ENCODE measurements around the gene SALL4. TPM values are rescaled to one million over a fixed set of nuclear protein-coding genes. Genes with fewer than 3 reads are reported as not detected.

Gene SALL4
- total and polyA plus RNA-seq, 8 donors, result under 0.01 to 2.8 (median 0.69) TPM; not detected in 4

DNA sequence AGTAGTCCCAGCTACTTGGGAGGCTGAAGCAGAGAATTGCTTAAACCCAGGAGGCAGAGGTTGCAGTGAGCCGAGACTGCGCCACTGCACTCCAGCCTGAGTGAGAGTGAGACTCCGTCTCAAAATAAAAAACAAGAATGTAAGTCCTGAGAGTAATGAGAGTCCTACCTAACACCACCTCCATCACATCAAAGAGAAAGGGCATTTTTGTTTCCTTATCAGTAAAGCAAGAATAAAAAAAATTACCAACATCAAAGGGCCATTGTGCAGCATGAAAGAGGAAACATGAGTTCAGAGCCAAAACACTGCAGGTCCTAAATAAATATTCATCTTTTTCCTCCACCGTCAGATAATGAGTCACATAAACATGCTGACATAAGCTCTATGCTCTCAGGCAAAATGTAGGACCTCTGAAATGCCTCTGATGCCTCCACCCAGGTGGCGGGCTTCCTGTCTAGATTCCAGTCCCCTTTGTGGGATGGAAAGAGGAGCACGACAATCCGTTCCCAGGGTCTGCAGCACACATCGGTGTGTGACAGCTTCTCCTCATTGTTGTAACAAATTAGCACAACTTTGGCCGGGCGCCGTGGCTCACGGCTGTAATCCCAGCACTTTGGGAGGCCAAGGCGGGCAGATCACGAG lies 41.3 kb downstream of the SALL4 start:
- H3K4me1 ChIP-seq, result peaks cover 12 to 66% (median 34%) of the 10 kb centered on the region in 4 donors
- WGBS, 5 donors, result 31 to 59% (median 40%) methylated on average over 13 to 14 of the region's 14 CpGs
- no peaks in the 10 kb centered on the region for H3K27me3 ChIP-seq
- H3K9me3 ChIP-seq, result no peaks in the 10 kb centered on the region
- peak in 1 of 2 donors; percentile 74 for DNase-seq
- TF ChIP-seq, protein P1, sequence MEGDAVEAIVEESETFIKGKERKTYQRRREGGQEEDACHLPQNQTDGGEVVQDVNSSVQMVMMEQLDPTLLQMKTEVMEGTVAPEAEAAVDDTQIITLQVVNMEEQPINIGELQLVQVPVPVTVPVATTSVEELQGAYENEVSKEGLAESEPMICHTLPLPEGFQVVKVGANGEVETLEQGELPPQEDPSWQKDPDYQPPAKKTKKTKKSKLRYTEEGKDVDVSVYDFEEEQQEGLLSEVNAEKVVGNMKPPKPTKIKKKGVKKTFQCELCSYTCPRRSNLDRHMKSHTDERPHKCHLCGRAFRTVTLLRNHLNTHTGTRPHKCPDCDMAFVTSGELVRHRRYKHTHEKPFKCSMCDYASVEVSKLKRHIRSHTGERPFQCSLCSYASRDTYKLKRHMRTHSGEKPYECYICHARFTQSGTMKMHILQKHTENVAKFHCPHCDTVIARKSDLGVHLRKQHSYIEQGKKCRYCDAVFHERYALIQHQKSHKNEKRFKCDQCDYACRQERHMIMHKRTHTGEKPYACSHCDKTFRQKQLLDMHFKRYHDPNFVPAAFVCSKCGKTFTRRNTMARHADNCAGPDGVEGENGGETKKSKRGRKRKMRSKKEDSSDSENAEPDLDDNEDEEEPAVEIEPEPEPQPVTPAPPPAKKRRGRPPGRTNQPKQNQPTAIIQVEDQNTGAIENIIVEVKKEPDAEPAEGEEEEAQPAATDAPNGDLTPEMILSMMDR (IDR thresholded peaks at IDR 0.05), result no peak
- peak in 2 of 3 donors; percentile 31 to 34 for TF ChIP-seq POLR2AphosphoS5 (IDR thresholded peaks at IDR 0.05)
- H3K36me3 ChIP-seq, result no peaks in the 10 kb centered on the region
- H3K27ac ChIP-seq, result peak overlapping the region; percentile 30 to 85 (median 72)
- intact Hi-C loops (cut with DNase I; ENCODE audit: low total_unique reads), result no loop called here
- no peak overlapping the region for H3K4me3 ChIP-seq

DNA sequence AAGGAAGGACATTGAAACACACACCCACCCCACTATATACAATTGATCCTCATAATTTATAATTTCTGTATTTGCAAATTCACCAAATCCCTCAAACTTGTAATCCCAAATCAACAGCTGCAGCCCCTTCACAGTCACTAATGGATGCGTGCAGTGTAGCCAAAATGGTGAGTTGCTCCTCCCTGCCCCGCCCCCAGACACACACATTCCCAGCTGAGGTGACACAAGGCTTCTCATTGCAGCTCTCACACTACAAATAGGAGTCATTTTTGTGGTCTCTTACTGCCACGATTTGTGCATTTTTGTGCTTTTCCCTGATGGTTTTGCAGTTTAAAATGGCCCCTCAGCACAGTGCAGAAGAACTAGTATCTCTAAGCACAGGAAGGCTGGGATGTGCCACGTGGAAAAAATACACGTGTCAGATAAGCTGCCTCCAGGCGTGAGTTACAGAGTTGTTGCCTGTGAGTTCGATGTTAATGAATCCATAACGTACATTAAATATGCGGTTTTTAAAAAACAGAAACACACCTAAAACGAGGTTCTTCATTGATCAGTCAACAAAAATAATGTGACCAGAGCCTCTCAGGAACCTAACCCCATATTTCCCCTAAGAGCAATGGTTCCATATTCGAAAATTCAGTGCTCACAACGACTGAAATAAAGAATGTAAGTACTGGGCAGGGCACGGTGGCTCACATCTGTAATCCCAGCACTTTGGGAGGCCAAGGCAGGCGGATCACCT lies 42.4 kb downstream of the SALL4 start:
- TF ChIP-seq POLR2AphosphoS5 (IDR thresholded peaks at IDR 0.05), result no peak
- TF ChIP-seq POLR2A (IDR thresholded peaks at IDR 0.05), result no peak
- TF ChIP-seq, protein P1 (IDR thresholded peaks at IDR 0.05), result no peak
- TF ChIP-seq EP300 (IDR thresholded peaks at IDR 0.05), result no peak
- DNase-seq, result no peak
- peaks cover 12 to 56% (median 31%) of the 10 kb centered on the region in 4 donors for H3K4me1 ChIP-seq
- WGBS, 5 donors, result 71 to 86% (median 76%) methylated on average over 14 of the region's 14 CpGs
- no peaks in the 10 kb centered on the region for H3K27me3 ChIP-seq
- peak overlapping the region in 2 of 5 donors; percentile 72 to 85 for H3K27ac ChIP-seq
- H3K9me3 ChIP-seq, result no peaks in the 10 kb centered on the region
- intact Hi-C loops (cut with DNase I; ENCODE audit: low total_unique reads), result no loop called here
- H3K36me3 ChIP-seq, result no peaks in the 10 kb centered on the region
- no peak overlapping the region for H3K4me3 ChIP-seq

DNA sequence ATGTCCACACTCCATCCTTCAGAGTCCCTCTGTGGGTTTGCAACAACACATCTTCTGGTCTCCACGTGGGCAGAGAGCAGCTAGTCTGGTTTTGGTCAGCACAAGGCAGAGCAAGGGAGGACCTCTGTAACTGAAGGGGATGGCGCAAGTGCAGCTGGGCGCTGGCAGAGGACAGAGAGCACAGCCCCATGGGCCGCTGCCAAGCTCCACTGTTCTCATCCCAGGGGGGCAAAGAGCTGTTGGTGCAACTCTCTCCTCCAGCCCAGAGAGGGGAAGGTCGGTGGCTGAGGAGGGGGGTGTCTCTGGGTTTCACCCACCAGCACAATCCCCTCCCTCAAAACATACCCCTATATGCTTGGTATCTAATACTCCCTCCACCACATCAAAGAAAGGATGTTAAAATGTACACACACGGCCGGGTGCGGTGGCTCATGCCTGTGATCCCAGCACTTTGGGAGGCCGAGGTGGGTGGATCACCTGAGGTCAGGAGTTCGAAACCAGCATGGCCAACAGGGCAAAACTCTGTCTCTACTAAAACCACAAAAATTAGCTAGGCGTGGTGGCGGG lies 43.3 kb downstream of the SALL4 start:
- WGBS, 5 donors, result 68 to 88% (median 72%) methylated on average over 8 to 12 of the region's 12 CpGs
- Histone ChIP-seq H3K36me3 (no peaks in the 10 kb centered on the region), H3K27me3 (no peaks in the 10 kb centered on the region), H3K9me3 (no peaks in the 10 kb centered on the region), H3K27ac (peak overlapping the region in 4 of 5 donors; percentile 19 to 49 (median 39)), H3K4me3 (no peak overlapping the region), H3K4me1 (peaks cover 12 to 54% (median 32%) of the 10 kb centered on the region in 4 donors)
- intact Hi-C loops (cut with DNase I; ENCODE audit: low total_unique reads), result no loop called here
- DNase-seq, result no peak
- TF ChIP-seq, protein P1 (IDR thresholded peaks at IDR 0.05), result no peak
- TF ChIP-seq POLR2A (IDR thresholded peaks at IDR 0.05) (no peak), POLR2AphosphoS5 (IDR thresholded peaks at IDR 0.05) (no peak), EP300 (IDR thresholded peaks at IDR 0.05) (no peak)

DNA sequence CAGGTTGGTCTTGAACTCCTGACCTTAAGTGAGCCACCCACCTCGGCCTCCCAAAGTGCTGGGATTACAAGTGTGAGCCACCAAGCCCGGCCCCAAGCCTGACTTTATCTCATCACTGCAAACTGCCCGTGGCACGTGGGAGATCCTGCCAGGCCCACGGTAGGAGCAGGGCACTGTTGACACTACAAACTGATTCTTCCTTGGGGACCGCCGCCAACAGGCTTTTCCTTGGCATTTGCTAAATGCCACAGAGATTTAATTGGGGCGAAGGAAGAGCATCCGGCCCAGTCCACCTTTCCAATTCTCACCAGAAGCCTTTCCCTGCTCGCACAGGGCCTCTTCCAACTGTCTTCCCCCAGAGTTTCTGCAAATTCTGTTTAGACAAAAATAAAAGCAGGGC lies 45.1 kb downstream of the SALL4 start:
- no peak overlapping the region for H3K4me3 ChIP-seq
- H3K4me1 ChIP-seq, result peaks cover 18 to 65% (median 46%) of the 10 kb centered on the region in 4 donors
- no peaks in the 10 kb centered on the region for H3K9me3 ChIP-seq
- H3K27ac ChIP-seq, result peak overlapping the region in 4 of 5 donors; percentile 23 to 68 (median 50)
- TF ChIP-seq EP300 (IDR thresholded peaks at IDR 0.05) (no peak), POLR2AphosphoS5 (IDR thresholded peaks at IDR 0.05) (no peak), POLR2A (IDR thresholded peaks at IDR 0.05) (no peak)
- TF ChIP-seq, protein P1 (IDR thresholded peaks at IDR 0.05), result no peak
- H3K36me3 ChIP-seq, result no peaks in the 10 kb centered on the region
- DNase-seq, result peak in 1 of 2 donors; percentile 51
- no peaks in the 10 kb centered on the region for H3K27me3 ChIP-seq
- WGBS, 5 donors, result 31 to 54% (median 35%) methylated on average over 10 of the region's 10 CpGs
- intact Hi-C loops (cut with DNase I; ENCODE audit: low total_unique reads), result no loop called here

Data from stomach (tissue), 9 donors.